Measurements from ENCODE around the gene MCU. TPM values are rescaled to one million over a fixed set of nuclear protein-coding genes. Genes with fewer than 3 reads are reported as not detected.

The MCU gene
- polyA plus RNA-seq, 1 of the 3 experiments (the other 2 are of a cell fraction): 20.6 TPM

DNA sequence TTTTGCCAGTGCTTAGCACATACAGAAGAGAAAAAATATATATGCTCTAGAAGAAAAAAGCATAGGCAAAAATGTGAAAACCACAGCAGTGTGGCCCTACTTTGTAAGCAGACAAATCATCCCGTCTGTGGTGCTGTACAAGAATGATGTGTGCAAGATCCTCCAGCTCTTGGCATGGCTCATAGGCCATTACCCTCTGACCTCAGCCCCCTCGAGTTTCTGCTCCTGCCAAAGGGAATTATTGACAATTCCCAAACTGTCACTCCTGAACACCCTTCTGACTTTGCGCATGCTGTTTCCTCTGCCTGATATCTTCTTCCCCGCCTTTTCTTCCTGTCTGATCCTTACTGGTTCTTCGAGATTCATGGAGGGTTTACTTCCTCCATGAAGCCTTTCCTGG is 235.5 kb downstream of the MCU start:
- TF ChIP-seq RFX5 (IDR thresholded peaks at IDR 0.05; ENCODE audit: low read length): no peak
- no peaks in the 10 kb centered on the region for H3K36me3 ChIP-seq (replicated peaks in 1 of 2; ENCODE audit: control insufficient read depth in 1 of 2, insufficient read depth in 2 of 2, low read length in 1 of 2)
- no peaks in the 10 kb centered on the region for H4K20me1 ChIP-seq (ENCODE audit: insufficient read depth)
- no peak overlapping the region for H3K9ac ChIP-seq
- no peaks in the 10 kb centered on the region for H3K27me3 ChIP-seq (ENCODE audit: insufficient read depth)
- H3K4me1 ChIP-seq (ENCODE audit: control insufficient read depth in 1 of 2, insufficient read depth in 2 of 2, low read depth in 1 of 2, low read length in 1 of 2): no peaks in the 10 kb centered on the region
- POLR2A ChIA-PET: no interaction called here
- H3K4me3 ChIP-seq (ENCODE audit: low read depth in 2 of 2, low read length in 1 of 2): no peak overlapping the region
- H3F3A ChIP-seq (replicated peaks; ENCODE audit: insufficient read depth): no peaks in the 10 kb centered on the region
- H3K9me2 ChIP-seq: no peaks in the 10 kb centered on the region
- no peak for DNase-seq
- CTCF ChIA-PET: no interaction called here
- WGBS (ENCODE audit: low lambda C conversion rate): 73% methylated on average over 5 of the region's 5 CpGs
- H3K4me2 ChIP-seq: no peak overlapping the region
- H3K9me3 ChIP-seq: no peaks in the 10 kb centered on the region
- H2AFZ ChIP-seq (ENCODE audit: low read depth): no peak overlapping the region
- H3K27ac ChIP-seq (ENCODE audit: low read depth in 2 of 2, low read length in 1 of 2): no peak overlapping the region
- H3K79me2 ChIP-seq (ENCODE audit: insufficient read depth): no peaks in the 10 kb centered on the region

DNA sequence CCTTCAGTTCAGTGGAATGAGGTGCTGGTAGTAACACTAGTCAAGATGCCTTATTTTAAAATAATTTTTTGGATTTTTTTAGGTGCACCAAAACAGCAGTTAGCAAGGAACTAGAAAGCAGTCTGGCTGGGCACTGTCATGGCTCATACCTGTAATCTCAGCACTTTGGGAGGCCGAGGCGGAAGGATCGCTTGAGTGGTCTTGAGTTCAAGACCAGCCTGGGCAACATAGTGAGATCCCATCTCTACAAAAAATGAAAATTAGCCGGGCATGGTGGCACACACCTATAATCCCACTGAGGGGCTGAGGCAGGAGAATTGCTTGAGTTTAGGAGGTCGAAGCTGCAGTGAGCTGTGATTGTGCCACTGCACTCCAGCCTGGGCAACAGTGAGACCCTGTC is 236.9 kb downstream of the MCU start:
- Histone ChIP-seq H3K9ac (no peak overlapping the region), H3K4me3 (ENCODE audit: low read depth in 2 of 2, low read length in 1 of 2) (no peak overlapping the region), H3K79me2 (ENCODE audit: insufficient read depth) (no peaks in the 10 kb centered on the region), H2AFZ (ENCODE audit: low read depth) (no peak overlapping the region), H3K4me2 (no peak overlapping the region), H3K36me3 (replicated peaks in 1 of 2; ENCODE audit: control insufficient read depth in 1 of 2, insufficient read depth in 2 of 2, low read length in 1 of 2) (no peaks in the 10 kb centered on the region), H4K20me1 (ENCODE audit: insufficient read depth) (no peaks in the 10 kb centered on the region), H3F3A (replicated peaks; ENCODE audit: insufficient read depth) (no peaks in the 10 kb centered on the region), H3K27ac (ENCODE audit: low read depth in 2 of 2, low read length in 1 of 2) (no peak overlapping the region), H3K9me2 (no peaks in the 10 kb centered on the region), H3K27me3 (ENCODE audit: insufficient read depth) (no peaks in the 10 kb centered on the region), H3K9me3 (no peaks in the 10 kb centered on the region), H3K4me1 (ENCODE audit: control insufficient read depth in 1 of 2, insufficient read depth in 2 of 2, low read depth in 1 of 2, low read length in 1 of 2) (no peaks in the 10 kb centered on the region)
- POLR2A ChIA-PET: no interaction called here
- CTCF ChIA-PET: no interaction called here
- DNase-seq: no peak
- no peak for TF ChIP-seq YY1 (IDR thresholded peaks at IDR 0.05; ENCODE audit: low read depth)
- no peak for TF ChIP-seq EP300 (IDR thresholded peaks at IDR 0.05; ENCODE audit: borderline replicate concordance in 1 of 2, low read depth in 1 of 2, low read length in 1 of 2)
- TF ChIP-seq, protein P1, sequence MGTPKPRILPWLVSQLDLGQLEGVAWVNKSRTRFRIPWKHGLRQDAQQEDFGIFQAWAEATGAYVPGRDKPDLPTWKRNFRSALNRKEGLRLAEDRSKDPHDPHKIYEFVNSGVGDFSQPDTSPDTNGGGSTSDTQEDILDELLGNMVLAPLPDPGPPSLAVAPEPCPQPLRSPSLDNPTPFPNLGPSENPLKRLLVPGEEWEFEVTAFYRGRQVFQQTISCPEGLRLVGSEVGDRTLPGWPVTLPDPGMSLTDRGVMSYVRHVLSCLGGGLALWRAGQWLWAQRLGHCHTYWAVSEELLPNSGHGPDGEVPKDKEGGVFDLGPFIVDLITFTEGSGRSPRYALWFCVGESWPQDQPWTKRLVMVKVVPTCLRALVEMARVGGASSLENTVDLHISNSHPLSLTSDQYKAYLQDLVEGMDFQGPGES (IDR thresholded peaks at IDR 0.05; ENCODE audit: low read depth, low read length): no peak
- no peak for TF ChIP-seq TAF1 (IDR thresholded peaks at IDR 0.05; ENCODE audit: borderline replicate concordance, low read depth, low read length)
- TF ChIP-seq, protein P2, sequence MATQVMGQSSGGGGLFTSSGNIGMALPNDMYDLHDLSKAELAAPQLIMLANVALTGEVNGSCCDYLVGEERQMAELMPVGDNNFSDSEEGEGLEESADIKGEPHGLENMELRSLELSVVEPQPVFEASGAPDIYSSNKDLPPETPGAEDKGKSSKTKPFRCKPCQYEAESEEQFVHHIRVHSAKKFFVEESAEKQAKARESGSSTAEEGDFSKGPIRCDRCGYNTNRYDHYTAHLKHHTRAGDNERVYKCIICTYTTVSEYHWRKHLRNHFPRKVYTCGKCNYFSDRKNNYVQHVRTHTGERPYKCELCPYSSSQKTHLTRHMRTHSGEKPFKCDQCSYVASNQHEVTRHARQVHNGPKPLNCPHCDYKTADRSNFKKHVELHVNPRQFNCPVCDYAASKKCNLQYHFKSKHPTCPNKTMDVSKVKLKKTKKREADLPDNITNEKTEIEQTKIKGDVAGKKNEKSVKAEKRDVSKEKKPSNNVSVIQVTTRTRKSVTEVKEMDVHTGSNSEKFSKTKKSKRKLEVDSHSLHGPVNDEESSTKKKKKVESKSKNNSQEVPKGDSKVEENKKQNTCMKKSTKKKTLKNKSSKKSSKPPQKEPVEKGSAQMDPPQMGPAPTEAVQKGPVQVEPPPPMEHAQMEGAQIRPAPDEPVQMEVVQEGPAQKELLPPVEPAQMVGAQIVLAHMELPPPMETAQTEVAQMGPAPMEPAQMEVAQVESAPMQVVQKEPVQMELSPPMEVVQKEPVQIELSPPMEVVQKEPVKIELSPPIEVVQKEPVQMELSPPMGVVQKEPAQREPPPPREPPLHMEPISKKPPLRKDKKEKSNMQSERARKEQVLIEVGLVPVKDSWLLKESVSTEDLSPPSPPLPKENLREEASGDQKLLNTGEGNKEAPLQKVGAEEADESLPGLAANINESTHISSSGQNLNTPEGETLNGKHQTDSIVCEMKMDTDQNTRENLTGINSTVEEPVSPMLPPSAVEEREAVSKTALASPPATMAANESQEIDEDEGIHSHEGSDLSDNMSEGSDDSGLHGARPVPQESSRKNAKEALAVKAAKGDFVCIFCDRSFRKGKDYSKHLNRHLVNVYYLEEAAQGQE (IDR thresholded peaks at IDR 0.05; ENCODE audit: low read depth, low read length): no peak
- no peak for TF ChIP-seq JUND (IDR thresholded peaks at IDR 0.05)
- no peak for TF ChIP-seq GATA2 (CRISPR knock-in tag; IDR thresholded peaks at IDR 0.05)
- WGBS (ENCODE audit: low lambda C conversion rate): 78% methylated on average over 5 of the region's 5 CpGs

Measured in SK-N-SH (cell line).